HG03342 (cell line): Measurements from ENCODE around the gene CD4.
"Not testable (repeated sequence)": the region's sequence is repeated elsewhere in the genome, so short reads cannot be mapped to it uniquely, and the experiment has no call there.

Source experiments
- ATAC-seq: cut with Tn5 transposase; IDR thresholded peaks from one replicate; pipeline ENCODE4 v1.9.1; 2021; ENCODE audit warnings: mild to moderate bottlenecking, moderate library complexity; ENCODE audit not compliant: unreplicated experiment

The CD4 gene

DNA sequence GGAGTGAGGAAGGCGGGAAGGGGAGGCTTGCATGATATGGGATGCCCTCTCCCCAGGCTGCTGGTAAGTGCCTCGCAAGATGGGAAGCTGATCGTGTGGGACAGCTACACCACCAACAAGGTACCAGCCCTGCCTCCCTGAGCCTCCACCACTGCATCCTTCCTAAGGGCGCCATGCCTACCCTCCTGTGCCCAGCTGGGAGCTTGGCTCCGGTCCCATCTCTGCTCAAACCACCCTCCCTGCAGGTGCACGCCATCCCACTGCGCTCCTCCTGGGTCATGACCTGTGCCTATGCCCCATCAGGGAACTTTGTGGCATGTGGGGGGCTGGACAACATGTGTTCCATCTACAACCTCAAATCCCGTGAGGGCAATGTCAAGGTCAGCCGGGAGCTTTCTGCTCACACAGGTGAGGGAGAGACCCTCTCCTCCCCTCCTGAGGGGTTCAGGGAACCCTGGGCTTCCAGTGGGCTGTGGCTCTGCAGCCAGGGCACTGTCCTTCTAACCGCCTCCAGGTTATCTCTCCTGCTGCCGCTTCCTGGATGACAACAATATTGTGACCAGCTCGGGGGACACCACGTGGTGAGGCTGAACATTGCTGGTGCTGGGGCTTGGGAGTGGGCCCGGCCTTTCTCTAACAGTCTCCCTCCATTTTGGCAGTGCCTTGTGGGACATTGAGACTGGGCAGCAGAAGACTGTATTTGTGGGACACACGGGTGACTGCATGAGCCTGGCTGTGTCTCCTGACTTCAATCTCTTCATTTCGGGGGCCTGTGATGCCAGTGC, 54.0 kb downstream of the CD4 start:
- no peak for ATAC-seq

DNA sequence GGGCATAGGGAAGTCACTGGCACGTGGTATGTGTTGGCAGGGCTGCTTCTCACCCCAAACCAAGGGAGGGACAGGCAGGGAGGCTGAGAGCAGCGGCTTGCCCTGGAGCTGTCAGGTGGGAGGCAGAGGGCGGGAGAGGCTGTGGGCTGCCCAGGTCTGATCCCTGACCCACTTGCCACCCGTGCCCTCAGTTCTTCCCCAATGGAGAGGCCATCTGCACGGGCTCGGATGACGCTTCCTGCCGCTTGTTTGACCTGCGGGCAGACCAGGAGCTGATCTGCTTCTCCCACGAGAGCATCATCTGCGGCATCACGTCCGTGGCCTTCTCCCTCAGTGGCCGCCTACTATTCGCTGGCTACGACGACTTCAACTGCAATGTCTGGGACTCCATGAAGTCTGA, 56.1 kb downstream of the CD4 start:
- ATAC-seq, result no peak

GRCh38 chr12:6846316-6846869, 57.1 kb downstream of the CD4 start:
- no peak for ATAC-seq

GRCh38 chr12:6847676-6848075, 58.3 kb downstream of the CD4 start:
- ATAC-seq, result no peak

GRCh38 chr12:6849427-6849826, 60.1 kb downstream of the CD4 start:
- no peak for ATAC-seq

DNA sequence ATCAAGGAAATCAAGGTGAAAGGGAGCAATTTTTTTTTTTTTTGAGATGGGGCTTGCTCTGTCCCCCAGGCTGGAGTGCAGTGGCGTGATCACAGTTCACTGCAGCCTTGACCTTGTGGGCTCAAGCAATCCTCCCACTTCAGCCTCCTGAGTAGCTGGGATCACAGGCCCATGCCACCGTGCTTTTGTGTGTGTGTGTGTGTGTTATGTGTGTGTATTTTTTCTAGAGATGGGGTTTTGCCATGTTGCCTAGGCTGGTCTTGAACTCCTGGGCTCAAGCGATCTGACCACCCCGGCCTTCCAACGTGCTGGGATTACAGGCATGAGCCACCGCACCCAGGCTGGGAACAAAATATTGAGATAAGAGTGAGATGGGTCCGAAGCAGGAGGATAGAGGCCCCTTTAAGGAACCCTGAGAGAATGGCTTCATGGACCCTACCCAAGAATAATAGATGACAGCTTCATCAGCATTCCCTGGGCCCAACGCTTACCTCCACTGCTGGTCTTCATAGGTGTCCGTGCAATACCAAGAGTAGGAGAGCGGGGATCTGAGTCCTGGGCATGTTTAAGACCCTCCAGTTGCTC, 60.7 kb downstream of the CD4 start:
- no peak for ATAC-seq

DNA sequence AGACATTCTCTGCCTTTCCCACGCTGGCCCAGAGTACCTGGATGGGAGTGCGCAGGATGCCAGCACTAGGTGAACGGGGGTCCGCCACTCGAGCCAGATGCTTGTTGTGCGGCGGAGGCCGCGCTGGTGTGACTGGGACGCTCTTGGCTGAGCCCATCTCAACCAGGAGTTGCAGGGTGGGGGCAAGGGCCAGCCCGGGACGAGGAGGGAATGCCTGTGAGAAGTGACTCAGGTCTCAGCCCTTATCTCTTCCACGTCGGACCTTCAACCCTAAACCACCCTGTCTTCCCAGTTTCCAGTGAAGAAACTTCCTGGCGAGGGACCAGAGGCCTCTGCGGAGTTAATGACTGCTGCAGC, 61.4 kb downstream of the CD4 start:
- no peak for ATAC-seq

DNA sequence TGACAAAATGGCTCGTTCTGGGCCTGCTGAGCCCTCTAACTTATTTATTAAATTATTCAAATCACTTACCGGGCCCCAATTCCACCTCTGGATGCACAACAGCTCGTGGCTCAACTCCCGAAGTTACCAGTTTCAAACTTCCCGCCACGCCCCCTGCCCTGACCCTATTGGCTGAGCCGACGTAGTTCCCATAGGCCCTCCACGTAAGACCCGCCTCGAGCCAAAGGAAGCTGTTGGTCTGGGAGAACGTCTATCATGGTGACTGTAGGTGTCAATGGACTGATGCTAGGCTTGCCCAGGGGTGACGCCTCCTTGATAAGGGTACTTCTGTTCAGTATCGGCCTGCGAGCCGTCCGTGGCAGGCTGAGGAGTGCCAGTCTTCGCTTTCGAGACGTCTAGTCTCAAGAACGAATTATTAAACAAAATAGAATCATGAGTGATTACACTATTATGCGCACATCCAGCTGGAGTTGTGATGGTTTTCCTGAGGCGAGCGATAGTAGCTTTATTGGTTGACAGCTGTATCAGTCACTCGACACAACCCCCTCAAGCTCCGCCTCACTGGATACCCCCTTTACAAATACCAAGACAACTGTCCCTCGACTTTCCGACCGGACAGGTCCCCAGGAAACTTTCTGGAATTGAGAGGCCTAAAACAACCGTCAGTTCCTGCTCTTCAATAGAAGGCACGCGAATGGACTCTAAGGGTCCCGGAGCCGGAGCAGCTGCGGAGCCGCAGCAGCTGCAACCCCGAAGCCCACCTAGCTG, 62.0 kb downstream of the CD4 start, which contains the start of gene CDCA3:
Gene CDCA3 (minus strand): TSS at position 134 of the 768 bp plus-strand sequence. CDS start 334 bp downstream, outside the sequence.
- peak; percentile 51 for ATAC-seq

DNA sequence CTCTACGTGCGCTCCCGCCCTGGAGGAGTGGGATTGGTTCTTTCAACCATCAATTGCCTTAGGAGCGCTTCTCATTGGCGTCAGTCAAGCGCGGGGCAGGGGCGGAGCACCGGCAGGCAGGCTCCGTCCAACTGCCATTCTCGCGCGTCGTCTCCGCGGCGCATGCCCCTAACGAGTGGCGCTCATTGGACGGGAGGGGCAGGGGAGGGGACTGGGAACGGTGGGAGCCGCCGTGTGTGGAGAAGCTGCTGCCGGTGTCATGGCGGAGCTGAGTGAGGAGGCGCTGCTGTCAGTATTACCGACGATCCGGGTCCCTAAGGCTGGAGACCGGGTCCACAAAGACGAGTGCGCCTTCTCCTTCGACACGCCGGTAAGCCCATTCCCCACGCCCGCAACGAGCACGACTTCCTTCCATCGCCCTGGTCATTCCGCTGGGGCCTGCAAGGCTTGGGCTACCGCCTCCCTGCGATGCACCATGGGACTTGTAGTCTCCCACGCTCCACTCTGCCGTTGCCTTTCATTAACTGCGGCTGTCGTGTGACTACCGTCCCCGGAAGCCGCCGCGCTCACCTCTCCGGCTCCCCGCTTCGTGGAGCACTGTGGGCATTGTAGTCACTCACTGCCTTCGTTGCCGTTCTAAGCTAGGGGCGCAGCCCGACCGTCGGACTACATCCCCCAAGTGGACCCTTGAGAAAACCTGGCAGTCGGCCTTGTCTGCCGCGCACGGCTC, 62.8 kb downstream of the CD4 start, which contains the start of gene USP5:
Gene USP5 (plus strand): TSS at position 230 of the 730 bp plus-strand sequence. CDS start 30 bp downstream, at position 260.
- ATAC-seq, result peak; percentile 75

- ATAC-seq, result no peak
These were observed 63.5 kb downstream of the CD4 start for GRCh38 chr12:6852651-6853354.

GRCh38 chr12:6853626-6854025, 64.3 kb downstream of the CD4 start:
- no peak for ATAC-seq

DNA sequence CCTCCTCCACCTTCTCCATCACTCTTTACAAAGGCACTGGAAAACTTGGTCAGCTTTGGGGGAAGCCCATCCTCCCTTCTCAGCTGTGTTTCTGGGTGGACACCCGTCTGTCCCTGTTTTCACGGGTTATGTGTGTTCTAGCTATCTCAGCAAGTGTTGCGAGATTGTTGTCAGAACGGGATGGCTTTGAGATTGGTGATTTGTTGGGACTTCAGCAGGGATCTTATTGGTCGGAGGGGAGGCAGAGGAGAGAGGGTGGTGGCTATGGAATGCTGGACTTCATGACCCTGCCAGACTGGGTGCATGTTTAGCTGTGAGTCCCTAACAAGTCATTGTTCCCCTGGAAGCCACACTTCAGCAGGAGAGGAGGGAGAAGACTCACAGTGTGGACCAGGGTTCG, 64.7 kb downstream of the CD4 start:
- ATAC-seq, result no peak

DNA sequence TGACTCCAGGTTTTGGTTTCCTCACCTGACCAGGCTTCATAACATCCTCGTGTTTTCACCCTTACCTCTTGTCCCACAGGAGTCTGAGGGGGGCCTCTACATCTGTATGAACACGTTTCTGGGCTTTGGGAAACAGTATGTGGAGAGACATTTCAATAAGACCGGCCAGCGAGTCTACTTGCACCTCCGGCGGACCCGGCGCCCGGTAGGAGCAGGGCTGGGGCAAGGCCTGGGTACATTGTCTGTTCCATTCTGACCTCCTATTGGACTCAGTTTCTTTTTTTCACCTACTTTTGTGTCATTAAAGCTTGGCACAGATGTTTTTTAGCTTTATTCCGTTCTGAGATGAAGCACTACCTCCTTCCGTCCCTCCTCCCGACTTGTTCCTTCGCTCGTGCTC, 66.0 kb downstream of the CD4 start:
- no peak for ATAC-seq

DNA sequence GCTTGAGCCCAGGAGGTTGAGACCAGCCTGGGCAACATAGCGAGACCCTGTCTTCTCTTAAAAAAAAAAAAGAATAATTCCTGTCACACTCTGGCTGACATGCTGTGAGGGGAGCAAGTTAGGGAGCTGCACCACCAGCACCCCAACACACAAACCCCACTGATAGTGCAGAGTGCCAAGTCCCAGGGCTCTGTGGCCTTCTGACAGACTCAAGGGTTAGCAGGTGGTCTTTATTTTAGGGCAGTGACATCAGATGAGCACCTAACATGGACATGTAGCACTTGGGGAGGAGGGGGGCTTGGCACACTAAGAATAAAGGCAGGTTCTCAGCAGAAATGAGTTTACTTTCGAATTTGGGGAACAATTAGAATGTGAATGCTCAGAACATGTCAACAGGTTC, 69.5 kb downstream of the CD4 start:
- ATAC-seq, result no peak

- ATAC-seq, result no peak
These were observed 70.8 kb downstream of the CD4 start for GRCh38 chr12:6860116-6860515.

GRCh38 chr12:6860942-6861341, 71.6 kb downstream of the CD4 start:
- ATAC-seq, result no peak

DNA sequence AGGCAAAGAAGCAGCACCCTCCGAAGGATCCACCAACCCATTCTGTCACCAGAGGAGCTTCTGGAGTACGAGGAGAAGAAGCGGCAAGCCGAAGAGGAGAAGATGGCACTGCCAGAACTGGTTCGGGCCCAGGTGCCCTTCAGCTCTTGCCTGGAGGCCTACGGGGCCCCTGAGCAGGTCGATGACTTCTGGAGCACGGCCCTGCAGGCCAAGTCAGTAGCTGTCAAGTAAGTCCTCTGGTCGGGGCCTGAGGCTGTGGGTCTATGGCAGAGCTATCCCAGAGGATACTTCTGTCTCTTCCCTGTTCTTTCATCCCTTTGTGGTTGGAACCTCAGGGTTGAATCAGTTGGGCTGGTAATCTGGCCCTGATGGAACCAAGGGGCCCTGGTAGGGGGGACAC, 72.1 kb downstream of the CD4 start:
- ATAC-seq, result no peak

DNA sequence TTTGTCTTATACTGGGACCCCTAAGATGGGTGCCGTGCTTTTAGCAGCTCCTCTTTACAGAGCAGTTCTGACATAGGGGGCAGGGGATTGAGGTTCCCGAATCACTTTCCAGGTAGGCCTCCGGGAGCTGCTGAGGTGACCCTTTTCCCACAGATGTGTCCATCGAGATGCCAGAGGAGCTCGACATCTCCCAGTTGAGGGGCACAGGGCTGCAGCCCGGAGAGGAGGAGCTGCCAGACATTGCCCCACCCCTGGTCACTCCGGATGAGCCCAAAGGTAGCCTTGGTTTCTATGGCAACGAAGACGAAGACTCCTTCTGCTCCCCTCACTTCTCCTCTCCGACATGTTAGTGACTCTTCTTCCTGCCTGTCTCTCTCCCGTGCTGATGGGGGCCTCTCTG, 73.7 kb downstream of the CD4 start:
- ATAC-seq, result no peak

- ATAC-seq, result no peak
These were observed 74.4 kb downstream of the CD4 start for GRCh38 chr12:6863586-6864321.

GRCh38 chr12:6865307-6865706, 76.0 kb downstream of the CD4 start:
- ATAC-seq, result not testable (repeated sequence)
